Hepatocyte (in vitro differentiated cells): ENCODE measurements around the gene APEX1.

Experiments used
- CTCF ChIP-seq: fragments of 200-600 bp; sonication (generic); IDR thresholded peaks from 2 replicates; pipeline ENCODE4 v1.5.1; 2016; ENCODE audit warnings: antibody characterized with exemption, mild to moderate bottlenecking; ENCODE audit not compliant: poor library complexity
- EZH2 ChIP-seq: fragments of 200-600 bp; sonication (generic); IDR thresholded peaks from 2 replicates; pipeline ENCODE4 v1.6.1; 2016; ENCODE audit warnings: antibody characterized with exemption, mild to moderate bottlenecking, borderline replicate concordance
- EZH2phosphoT487 ChIP-seq: fragments of 200-600 bp; sonication (generic); IDR thresholded peaks from one replicate; pipeline ENCODE4 v1.6.1; 2018; ENCODE audit warnings: antibody characterized with exemption, mild to moderate bottlenecking, low read depth, moderate library complexity; ENCODE audit not compliant: unreplicated experiment, severe bottlenecking

- no peak for TF ChIP-seq CTCF
- no peak for TF ChIP-seq EZH2
- no peak for TF ChIP-seq EZH2phosphoT487
Measured at GRCh38 chr14:20429801-20430669, 25.0 kb upstream of the APEX1 start.
